ENCODE results near the gene RALGDS.

RALGDS gene

DNA sequence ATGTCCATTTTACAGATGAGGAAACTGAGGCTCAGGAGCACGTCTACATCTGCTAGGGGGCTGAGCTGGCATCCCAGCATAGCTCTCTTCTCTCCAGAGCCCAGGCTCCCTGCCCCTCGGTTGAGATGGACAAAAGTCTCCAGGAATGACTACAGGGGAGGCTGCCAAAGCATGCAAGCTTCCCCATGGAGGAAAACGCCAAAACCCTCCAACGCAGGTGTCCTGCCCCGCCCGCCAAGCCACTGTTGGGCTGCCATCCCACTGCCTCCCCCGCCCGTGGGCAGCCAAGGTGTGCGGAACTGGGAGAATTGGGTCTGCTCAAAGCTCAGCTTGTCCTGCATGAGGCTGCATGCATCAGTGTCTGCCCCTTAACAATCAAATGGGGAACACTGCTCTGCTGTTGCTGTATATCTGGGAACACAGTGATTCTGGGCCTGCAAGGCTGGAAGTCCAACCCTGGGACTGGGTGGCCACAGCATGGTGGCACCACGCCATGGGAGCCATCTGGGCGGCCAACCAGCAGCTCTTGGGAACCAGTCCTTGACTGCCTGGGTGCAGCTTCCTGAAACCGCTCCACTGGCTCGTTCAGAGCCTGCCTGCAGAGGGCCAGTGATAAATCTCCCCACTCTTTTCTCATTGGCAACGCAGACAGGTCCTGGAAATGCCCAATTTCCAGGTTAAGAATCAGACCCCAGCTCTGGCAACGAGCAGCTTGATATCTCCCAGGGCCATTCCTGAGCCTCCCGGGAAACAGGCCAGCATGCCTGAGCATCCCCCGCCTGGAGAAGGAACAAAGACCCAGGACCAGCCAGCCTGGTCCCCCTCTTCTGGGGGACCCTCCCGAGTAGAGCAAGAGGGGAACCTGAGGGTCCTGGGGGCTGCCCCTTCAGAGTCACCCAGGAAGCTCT lies 3.5 kb downstream of the RALGDS start:
- DNase-seq, result no peak

DNA sequence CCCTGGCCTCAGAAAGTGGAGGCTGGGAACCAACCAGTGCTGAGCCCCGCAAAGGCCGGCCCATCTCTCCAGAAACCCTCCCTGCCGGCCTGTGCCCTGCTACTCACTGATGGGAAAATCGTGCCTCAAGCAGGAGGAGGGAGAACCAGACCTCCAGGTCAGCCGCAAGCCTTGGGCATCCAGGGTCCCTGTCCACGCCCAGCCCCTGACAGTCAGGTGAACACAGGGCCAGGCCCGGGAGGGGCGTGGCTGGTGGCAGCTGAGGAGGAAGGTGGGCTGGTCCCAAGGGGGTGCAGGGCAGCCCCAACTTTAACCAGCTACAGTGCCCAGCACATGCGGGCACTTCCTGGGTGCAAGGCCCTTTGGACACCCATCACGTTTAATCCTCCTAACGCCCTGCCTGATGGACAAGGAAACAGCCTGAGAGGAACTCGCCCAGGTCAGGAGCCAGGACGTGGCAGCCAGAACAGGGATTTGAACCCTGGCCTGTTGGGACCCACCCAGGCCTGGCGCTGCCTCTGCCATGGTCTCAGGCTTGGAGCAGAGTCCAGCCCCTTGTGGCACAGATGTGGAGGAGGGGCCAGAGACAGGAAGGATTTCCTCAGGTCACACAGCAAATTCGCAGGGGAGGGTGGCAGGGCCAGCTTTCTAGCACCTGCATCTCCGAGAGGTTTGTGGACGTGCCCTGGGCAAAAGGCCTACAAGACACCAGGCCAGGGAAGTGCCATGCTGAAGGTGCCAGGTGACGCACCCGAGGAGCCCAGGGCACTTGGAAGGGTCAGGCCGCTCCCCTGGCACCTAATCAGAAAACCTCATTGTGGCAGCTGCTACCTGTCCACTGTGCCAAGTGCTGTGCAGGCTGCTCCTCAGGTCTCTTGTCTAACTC lies 4.5 kb downstream of the RALGDS start:
- DNase-seq, result no peak

DNA sequence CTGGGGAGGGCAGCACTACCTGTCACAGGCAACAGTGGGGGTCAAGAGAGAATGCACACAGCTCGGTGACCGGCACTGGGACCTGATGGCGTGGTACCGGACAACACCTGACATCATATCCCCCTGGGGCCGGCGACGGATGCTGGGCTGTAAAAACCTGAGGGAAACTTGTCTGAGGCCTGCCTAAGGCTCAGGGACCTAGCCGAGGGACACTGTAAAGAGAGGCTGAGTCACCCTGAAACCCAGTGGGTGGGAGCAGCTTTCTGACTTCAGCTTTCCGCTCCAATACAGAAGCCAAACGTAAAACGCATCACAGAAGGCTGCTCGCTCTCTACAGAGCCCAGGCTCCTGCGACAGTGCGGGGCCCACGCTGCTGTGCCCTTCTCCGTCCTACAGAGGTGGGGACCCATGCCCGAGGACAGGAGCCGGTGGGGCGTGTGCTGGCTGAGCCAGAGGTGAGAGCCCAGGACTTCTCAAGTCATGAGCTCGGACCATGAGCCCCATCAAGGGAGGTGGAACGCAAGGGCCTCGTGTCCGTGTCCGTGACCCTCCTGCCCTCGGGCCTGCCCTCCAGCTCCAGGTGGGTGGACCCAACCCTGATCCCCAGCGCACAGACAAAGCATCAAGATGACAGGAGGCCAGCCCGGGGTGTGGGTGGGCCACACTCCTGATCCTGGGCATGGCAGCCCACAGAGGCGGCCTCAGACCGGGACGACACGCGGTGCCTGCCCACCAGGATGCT lies 5.3 kb downstream of the RALGDS start:
- DNase-seq, result peak; percentile 87

DNA sequence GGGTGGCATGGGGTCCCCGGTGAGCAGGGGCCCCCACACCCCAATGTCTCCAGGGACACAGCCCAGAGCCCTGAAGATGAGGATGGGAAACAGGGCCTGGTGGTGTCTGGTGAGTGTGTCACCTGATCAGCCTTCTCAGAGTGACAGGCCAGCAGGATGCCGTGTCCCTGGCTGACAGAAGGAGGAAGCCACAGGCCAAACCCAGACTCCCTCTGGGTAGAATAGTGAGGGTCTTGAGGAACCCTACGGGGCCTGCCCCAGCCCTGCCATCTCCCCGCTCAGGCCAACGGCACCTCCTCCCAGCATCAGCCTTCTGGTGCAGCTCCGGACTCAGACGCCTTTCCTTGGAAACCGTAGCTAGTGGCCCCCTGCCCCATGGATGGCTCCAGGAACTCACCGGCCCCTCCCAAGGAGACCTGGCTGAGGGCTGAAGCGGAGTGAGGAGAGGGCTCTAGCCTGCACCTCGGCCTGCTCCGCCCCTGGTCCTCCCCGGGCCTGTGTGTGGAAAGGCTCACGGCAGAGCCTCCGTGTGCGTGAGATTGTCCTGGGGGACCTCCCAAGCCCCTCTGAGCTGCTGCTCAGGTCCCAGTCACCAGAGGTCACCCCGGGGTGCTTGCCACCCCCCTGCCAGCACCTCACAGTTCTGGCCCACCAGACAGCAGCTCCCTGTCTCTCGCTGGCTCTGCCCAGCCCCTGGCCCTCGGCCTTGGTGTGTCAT lies 6.0 kb downstream of the RALGDS start:
- DNase-seq, result no peak

DNA sequence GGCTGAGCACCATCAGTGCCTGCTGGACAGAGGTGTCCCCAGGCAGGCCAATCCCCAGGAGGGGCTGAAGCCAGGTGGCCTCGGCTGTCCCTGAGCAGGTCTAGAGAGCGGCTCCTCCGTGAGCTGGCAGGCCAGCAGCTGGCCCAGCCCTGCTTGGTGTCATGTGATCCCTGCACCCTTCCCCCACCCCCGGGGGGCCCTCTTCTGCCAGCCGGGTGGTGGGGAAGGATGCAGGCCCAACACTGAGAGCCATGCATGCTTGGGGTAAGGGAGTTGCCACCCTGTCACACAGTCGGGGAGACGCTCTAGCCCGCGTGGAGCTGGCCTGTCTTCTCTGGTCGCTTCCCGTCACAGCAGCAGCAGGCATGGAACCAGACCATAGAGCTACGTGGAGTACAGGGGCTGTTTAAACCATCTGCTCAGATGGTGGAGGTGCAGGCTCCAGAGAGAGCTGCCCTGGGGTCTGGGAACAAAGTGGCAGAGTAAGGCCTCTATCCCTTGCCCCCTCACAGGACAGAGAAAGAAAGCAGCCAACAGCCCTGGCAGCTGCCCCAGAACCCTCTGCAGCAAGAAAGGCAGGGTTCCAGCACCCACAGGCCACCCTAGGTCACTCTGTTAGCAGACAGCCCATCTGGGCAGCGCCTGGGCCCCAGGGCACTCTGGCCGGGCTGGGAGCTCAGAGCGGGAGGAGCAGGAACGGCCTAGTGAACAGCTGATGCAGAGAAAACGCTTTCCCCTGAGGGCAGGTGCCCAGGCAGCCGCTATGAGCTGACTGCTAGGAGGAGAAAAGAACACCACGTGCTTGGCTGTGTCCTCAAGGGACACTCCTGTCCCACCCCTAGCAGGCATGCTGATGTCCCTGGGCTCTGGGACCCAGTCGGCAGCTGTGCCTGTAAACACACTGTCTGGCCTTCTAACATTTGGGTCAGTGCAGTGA lies 6.8 kb downstream of the RALGDS start:
- DNase-seq, result no peak

DNA sequence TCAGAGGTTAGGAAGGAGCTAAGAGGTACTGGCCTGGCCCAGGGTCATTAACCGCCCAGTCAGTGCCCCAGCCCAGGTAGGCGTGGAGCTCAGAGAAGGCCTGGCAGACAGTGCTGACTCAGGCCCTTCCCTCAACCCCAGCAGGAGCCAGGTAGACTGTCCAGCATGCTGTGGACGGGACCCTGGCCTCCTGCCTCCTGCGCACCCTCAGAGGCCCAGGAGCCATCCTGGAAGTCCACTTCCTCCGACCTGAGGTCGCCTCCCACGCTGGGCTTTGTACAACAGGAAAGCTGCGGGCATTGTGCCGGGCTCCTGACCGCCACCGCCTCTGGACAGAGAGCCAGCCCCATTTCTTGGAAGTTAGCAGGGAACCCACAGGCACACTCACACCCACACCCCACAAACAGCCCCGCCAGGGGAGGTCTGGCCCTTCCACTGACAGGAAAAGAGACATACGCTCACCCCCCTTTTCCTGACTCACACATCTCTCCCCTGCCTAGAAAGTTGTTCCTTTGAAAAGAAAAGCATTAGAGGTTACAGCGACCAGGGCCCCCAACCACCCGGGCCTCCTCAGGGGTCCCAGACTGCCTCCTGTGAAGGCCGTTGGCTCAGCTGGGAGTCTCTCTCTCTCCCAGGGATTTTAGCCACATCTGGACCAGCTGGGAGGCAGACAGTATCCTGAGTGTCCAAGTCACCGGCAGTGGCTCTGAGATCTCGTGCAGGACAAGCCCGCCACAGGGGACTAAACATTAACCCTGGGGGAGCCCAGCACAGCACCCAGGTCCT lies 7.7 kb downstream of the RALGDS start:
- peak; percentile 45 for DNase-seq

DNA sequence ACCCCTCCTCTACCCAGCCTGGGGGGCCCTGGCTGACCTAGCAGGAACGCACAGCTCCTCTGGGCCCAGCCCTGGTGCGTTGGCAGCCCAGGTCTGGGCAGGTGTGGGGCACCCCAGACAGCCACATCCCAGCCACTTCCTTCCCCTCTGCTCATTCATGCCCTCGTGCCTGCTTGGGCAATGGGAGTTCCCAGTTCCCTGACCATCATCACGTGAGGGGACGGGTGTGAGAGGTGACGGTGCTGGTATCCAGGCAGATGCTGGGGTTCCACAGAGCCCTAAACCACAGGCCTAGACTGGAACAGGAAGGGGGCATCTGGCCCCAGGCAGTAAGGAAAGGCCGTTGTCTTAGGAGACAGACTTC lies 8.4 kb downstream of the RALGDS start:
- DNase-seq, result peak; percentile 60

DNA sequence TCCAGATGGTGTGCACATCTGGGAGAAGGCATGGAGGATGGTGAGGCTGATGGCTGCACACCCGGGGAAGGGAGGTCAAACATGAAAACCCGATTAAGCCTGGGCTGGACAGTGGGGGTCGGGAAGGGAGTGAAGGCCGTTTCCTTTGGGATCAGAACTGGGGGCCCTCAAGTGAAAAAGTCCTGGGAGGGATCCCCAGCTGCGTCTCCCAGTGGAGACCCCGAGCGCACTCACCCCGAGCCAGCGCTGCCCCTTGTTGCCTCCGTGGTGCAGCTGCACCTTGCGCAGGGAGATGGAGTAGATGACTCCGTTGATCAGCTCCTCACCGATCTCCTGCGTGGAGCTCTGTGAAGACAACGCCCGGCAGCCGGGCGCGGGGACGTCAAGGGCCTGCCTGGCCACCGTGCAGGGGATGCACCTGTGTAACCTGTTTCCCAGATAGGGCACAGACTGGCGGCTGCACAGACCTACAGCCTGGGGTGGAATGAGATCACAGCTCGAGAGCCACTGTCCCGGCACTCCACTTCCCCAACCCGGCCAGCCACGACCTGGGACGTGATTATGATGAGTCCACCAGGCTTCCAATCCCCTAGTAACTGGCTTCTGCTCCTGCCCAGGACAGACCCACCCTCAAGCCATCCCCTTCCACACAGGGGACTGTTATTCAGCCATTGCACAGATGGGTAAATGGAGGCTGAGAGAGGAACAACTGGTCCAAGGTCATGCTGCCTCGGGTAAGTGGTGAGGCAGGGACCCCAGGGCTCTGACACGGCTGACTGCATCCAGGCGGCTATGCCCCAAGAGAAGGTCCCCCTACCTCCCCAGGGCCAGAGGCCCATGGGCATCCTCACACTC lies 9.0 kb downstream of the RALGDS start:
- no peak for DNase-seq

DNA sequence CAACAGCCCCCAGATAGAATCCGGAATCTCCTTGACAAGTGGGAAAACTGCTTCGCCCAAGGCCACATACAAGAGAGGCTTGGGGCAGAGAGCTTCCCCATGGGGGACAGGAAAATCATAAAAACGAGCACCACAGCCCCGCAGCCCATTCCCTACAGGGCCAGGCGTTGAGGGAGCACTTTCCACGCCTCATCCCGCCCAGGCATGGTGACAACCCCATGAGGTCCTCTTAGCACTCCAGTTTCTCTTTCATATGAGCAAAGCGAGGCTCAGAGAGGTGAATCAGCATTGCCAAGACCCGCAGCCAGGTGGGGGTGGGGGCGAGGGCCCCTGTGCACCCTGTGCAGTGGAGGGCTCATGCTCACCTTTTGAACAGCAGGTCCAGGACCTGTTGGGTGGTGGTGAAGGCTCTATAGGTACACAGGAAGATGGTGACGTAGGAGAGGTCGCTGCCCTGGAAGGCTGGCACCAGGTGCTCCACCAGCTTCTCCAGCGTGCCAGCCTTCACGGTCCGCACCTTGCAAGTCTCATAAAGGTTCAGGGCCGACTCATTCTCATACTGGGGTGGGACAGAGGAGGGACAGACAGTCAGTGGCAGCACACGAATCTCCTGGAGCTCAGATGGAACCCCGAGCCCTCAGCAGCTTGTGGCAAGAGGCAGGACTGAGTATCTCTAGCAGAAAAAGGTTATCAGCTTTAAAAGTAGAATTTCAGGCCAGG lies 10.9 kb downstream of the RALGDS start:
- DNase-seq, result no peak

DNA sequence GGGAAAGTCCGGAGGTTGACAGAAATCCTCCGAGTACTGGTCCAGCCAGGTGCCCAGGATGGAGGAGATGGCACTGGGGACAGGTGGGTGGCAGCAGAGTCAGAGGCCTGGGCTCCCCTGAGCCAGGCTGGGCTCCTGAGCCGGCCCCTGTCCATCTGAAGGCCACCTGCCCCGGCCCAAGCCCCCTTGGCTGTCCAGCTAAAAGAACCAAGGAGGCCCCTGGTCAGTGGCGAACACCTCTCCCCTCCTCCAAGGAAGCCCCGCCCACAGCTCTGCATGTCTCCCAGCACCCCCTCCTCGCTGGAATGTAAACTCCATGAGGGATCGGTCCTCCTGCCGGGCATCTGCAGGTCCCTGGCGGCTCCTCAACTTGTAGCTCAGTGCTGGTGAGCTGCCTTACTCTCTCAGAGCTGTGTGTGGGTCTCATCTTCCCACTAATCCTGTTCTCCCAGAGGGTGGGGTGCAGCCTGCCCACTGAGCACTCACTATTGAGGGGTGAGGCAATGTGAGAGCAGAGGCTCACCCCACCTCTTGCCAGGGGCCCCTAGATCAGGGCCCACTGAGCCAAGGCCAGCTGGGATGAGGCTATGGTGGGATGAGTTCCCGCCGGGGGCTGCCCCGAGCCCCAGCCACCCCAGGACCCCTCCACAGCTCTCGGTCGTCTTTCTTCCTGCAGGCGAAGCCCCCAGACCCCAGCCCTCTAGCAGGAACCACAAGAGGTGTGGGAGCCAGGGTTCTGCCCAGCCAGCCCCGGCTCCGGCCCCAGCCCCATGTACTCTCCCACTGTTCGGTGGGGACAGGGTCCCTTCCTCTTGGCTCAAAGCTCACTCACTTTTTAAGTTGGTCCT lies 12.0 kb downstream of the RALGDS start:
- no peak for DNase-seq

DNA sequence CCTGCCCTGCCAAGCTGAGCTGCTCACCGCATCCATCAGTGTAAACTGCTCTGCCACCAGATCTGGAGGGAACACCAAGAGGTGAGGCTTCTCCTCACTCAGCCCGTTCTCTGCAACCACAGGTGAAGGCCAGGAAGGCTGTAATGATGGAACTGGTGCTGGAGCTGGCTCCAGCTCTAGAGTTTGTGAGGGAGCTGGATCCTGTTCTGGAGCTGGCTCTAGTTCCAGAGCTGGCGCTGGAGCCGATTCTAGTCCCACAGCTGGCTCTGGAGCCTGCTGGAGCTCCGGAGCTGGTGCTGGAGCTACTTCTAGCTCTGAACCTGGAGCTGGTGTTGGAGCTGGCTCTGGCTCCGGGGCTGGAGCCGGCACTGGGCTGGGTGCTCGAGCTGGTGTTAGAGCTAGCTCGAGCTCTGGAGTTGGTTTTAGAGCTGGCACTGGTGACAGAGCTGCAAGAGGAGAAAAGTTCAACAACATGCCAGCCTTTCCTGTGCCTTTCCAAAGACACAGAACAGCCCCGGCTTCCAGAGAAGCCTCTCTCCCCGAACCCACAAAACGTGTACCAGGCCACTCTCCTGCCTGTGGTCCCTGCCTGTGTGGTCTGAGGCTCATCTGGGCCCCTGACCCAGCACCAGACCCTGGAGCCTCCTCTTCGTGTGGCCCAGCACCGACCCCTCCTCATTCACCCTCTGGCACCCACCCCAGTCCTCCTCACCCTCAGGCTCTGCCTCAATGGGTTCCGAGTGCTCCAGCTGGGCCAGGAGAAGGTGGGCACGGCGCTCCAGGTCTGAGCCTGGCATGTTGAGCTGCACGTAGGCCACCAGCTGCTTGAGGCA lies 12.9 kb downstream of the RALGDS start:
- DNase-seq, result no peak

DNA sequence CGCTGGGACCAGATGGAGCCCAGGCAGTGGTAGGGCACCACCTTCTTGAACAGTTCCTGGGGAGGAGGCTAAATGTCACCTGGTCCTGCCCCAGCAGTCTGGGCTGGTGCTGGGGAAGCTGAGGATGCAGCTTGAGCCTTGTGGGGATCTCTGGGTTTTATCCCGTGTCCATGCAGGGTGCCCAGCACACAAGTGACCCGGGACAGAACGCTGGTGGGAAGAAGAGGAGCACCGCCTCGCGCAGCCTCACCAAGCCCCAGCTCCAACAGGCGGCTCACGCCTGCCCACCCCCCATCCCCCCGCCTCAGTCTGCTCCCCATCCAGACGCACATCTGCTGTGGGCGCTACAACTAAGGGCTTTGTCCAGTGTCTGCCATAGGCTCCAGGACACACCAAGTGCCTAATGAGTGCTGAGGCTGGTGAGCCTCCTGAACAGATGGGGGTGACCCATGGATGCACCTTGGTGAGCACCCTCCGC lies 13.8 kb downstream of the RALGDS start:
- no peak for DNase-seq

DNA sequence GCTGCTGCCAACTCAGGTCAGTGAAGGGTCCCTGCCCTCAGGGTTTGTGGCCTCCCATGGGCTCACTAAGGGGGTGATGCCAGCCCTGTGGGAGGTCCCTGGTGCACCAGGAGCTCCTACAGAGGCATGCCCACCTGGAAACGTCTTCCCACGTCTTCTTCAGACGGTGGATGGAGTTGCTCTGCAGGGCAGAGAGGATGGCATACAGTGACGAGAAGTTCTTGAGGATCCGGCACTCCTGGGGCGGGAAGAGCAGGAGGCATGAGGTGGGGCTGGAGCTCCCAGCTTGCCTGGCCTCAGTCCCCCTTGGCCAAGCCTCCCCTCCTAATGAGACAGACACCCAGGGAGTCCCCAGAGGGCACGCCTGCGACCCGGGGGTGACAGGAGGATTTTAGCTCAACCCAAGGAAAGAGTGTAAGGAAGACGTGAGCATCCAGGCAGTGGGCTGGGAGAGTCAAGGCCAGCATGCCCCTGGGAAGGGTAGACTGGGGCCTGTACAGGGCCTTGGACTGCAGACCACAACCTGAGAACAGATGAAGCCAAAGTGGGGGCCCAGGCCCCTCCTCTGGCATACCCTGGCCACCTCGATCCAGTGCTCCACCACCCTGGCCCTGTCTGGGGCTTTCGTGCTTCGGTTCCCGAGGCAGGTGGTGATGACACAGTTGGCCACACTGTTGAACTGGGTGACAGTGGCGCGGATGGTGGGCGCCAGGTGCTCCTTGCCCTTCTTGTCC lies 14.4 kb downstream of the RALGDS start:
- DNase-seq, result no peak

DNA sequence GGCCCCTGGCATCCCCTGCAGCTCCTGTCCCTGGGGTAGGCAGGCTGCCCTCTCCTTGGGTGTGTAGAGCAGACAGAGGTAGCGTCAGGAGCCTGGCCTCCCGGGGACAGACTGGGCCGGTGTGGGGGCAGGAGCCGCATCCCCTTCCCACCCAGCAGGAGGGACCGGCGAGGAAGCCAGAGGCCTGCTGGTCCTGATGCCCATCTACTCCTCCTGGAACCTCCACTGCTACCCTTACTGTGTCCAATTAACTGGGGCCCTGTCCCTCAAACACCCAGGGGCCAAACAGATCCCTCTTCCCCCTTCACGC lies 15.6 kb downstream of the RALGDS start:
- no peak for DNase-seq

DNA sequence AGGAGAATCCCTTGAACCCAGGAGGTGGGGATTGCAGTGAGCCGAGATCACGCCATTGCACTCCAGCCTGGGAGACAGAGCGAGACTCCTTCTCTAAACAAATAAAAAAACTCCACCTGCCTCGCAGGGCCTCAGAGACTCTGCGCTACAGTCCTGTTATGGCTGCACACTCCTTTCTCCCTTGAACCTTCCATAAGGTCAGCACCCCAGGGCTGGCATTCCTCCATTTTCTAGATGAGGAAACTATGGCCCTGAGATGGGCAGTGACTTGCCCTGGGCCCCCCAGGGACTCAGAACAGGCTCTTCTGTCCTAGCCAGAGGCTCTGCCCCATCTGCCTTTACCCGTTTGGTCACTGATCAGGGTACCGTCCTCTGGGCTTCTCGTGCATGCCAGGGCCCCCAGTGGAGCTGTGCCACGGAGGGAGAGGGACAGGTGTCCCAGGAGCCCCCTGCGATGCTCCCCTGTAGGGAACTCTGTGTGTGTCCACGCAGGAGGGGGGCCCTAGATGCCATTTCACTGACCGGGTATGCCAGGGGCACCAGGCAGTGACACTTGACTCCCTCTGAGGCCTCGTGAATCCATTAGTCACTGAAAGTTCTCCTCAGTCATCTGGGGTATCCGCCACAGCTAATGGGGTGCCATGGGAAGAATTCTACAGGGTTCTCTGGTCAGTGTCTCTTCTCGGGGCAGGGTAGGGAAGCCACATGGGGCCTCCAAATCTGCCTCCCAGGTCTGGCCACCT lies 16.2 kb downstream of the RALGDS start:
- no peak for DNase-seq

All from activated CD4-positive, alpha-beta T cell treated with anti-CD3 and anti-CD28 coated beads, Interleukin-2, amount 50 U/mL, for 16 hours (primary cell).